IMR-90 (cell line): ENCODE results near the gene TSPAN33. TPM values are rescaled to one million over a fixed set of nuclear protein-coding genes. Genes with fewer than 3 reads are reported as not detected.

ENCODE experiments used
- ATAC-seq: fragments of 200-7000 bp; cut with Tn5 transposase; 2 replicates; pipeline ENCODE4 v1.9.1; 2020; ENCODE audit warnings: low read depth, mild to moderate bottlenecking, moderate library complexity
- BruUV-seq: library from RNA; stranded (reverse); fragments of 400-500 nt; replicated peaks from 2 replicates; lab custom pipeline; 2021; lab: Mats Ljungman, UMichigan
- CTCF ChIA-PET: fragments of 300-600 bp; formaldehyde crosslinking; extraction: SDS; loops from one replicate; lab custom pipeline; 2021; ENCODE audit warnings: antibody characterized with exemption; lab: Yijun Ruan, JAX
- POLR2A ChIA-PET: fragments of 300-600 bp; sonication (Branson Sonifier 250); formaldehyde crosslinking; loops from one replicate; lab custom pipeline; 2022; ENCODE audit warnings: antibody characterized with exemption; ENCODE audit not compliant: unreplicated experiment; lab: Charles Lee
- DNase-seq: peaks from one replicate; pipeline ENCODE4 v3.0.0; 2013
- H2AFZ ChIP-seq: replicated peaks from 2 replicates; pipeline ENCODE3; 2013; ENCODE audit warnings: low read length, mild to moderate bottlenecking; ENCODE audit not compliant: poor library complexity
- H2AK5ac ChIP-seq: 2 replicates; pipeline ENCODE4 v1.6.1; 2013; ENCODE audit warnings: low read depth, low read length, inconsistent platforms
- H2AK9ac ChIP-seq: replicated peaks from 2 replicates; pipeline ENCODE3; 2013; ENCODE audit warnings: mild to moderate bottlenecking, low read depth, low read length, moderate library complexity; ENCODE audit not compliant: poor library complexity
- H2BK120ac ChIP-seq: 2 replicates; pipeline ENCODE4 v1.6.1; 2013; ENCODE audit warnings: low read depth, low read length, inconsistent platforms
- H2BK15ac ChIP-seq: 3 replicates; pipeline ENCODE4 v1.6.1; 2013; ENCODE audit warnings: low read depth, low read length, inconsistent platforms
- H2BK20ac ChIP-seq: 2 replicates; pipeline ENCODE4 v1.6.1; 2013; ENCODE audit warnings: low read depth, mild to moderate bottlenecking, inconsistent platforms, low read length, moderate library complexity
- H2BK5ac ChIP-seq: 2 replicates; pipeline ENCODE4 v1.6.1; 2013; ENCODE audit warnings: mild to moderate bottlenecking, low read depth, low read length, inconsistent platforms; ENCODE audit not compliant: poor library complexity, severe bottlenecking
- H3K14ac ChIP-seq: replicated peaks from 2 replicates; pipeline ENCODE4 v1.6.1; 2013; ENCODE audit warnings: low read depth, low read length, inconsistent platforms
- H3K18ac ChIP-seq: 2 replicates; pipeline ENCODE4 v1.6.1; 2013; ENCODE audit warnings: low read depth, low read length, control low read depth
- H3K23ac ChIP-seq: 2 replicates; pipeline ENCODE4 v1.6.1; 2013; ENCODE audit warnings: low read depth, low read length, inconsistent platforms
- H3K27ac ChIP-seq: 2 replicates; pipeline ENCODE4 v1.5.1; 2013; ENCODE audit warnings: mild to moderate bottlenecking, control low read depth, low read length; ENCODE audit not compliant: insufficient read depth
- H3K27me3 ChIP-seq: 2 replicates; pipeline ENCODE4 v1.6.1; 2013; ENCODE audit warnings: low read length; ENCODE audit not compliant: control insufficient read depth, insufficient read depth
- H3K36me3 ChIP-seq: 2 replicates; pipeline ENCODE4 v1.6.1; 2013; ENCODE audit warnings: low read length, mixed read lengths; ENCODE audit not compliant: control insufficient read depth, insufficient read depth
- H3K4ac ChIP-seq: 2 replicates; pipeline ENCODE4 v1.6.1; 2013; ENCODE audit warnings: low read depth, low read length, inconsistent platforms
- H3K4me1 ChIP-seq: 2 replicates; pipeline ENCODE4 v1.6.1; 2013; ENCODE audit warnings: low read length, mixed read lengths; ENCODE audit not compliant: control insufficient read depth, insufficient read depth
- H3K4me2 ChIP-seq: 2 replicates; pipeline ENCODE4 v1.6.1; 2013; ENCODE audit warnings: low read depth, mild to moderate bottlenecking, control low read depth, low read length, moderate library complexity
- H3K4me3 ChIP-seq: 2 replicates; pipeline ENCODE4 v1.5.1; 2013; ENCODE audit warnings: low read depth, mild to moderate bottlenecking, control low read depth, low read length, moderate library complexity; ENCODE audit not compliant: insufficient read depth
- H3K56ac ChIP-seq: 2 replicates; pipeline ENCODE4 v1.6.1; 2013; ENCODE audit warnings: low read length, inconsistent platforms; ENCODE audit not compliant: insufficient read depth; ENCODE audit errors: extremely low read depth
- H3K79me1 ChIP-seq, 2 experiments: 2 replicates each; pipeline ENCODE4 v1.6.1; 2013; ENCODE audit warnings: low read length in 2 of 2, inconsistent platforms in 1 of 2, low read depth in 1 of 2
- H3K9ac ChIP-seq: 2 replicates; pipeline ENCODE4 v1.6.1; 2013; ENCODE audit warnings: low read depth, low read length, control low read depth
- H3K9me1 ChIP-seq: 2 replicates; pipeline ENCODE4 v1.6.1; 2013; ENCODE audit warnings: low read length, inconsistent platforms; ENCODE audit not compliant: insufficient read depth
- H3K9me3 ChIP-seq: 2 replicates; pipeline ENCODE4 v1.6.1; 2013; ENCODE audit warnings: low read length; ENCODE audit not compliant: control insufficient read depth, insufficient read depth
- H4K20me1 ChIP-seq: 2 replicates; pipeline ENCODE4 v1.6.1; 2013; ENCODE audit warnings: low read length, inconsistent platforms; ENCODE audit not compliant: insufficient read depth
- H4K5ac ChIP-seq: 2 replicates; pipeline ENCODE4 v1.6.1; 2013; ENCODE audit warnings: mild to moderate bottlenecking, low read depth, low read length, control low read depth
- H4K8ac ChIP-seq, 2 experiments: 2 replicates each; pipeline ENCODE4 v1.6.1; 2013; ENCODE audit warnings: low read depth in 2 of 2, low read length in 2 of 2, control low read depth in 1 of 2, inconsistent platforms in 1 of 2
- H4K91ac ChIP-seq: 2 replicates; pipeline ENCODE4 v1.6.1; 2013; ENCODE audit warnings: low read depth, low read length, inconsistent platforms; ENCODE audit not compliant: insufficient read depth
- BHLHE40 ChIP-seq: fragments of 150-350 bp; IDR thresholded peaks from 2 replicates; pipeline ENCODE4 v1.6.1; 2016; ENCODE audit warnings: mild to moderate bottlenecking, low read depth, low read length
- CEBPB ChIP-seq: IDR thresholded peaks from 2 replicates; pipeline ENCODE4 v1.6.1; 2012; ENCODE audit warnings: low read depth, low read length, improper control_type of control experiment
- CHD1 ChIP-seq: IDR thresholded peaks from 2 replicates; pipeline ENCODE4 v1.6.1; 2012; ENCODE audit warnings: low read depth, low read length, improper control_type of control experiment
- ELK1 ChIP-seq: fragments of 150-350 bp; IDR thresholded peaks from 2 replicates; pipeline ENCODE4 v1.6.1; 2016; ENCODE audit warnings: low read depth, mild to moderate bottlenecking, low read length, moderate library complexity, borderline replicate concordance
- FOS ChIP-seq: fragments of 150-350 bp; IDR thresholded peaks from 2 replicates; pipeline ENCODE4 v1.6.1; 2016; ENCODE audit warnings: low read depth, low read length
- MAFK ChIP-seq: IDR thresholded peaks from 2 replicates; pipeline ENCODE4 v1.6.1; 2012; ENCODE audit warnings: low read depth, low read length, improper control_type of control experiment
- MAZ ChIP-seq: IDR thresholded peaks from 2 replicates; pipeline ENCODE4 v1.6.1; 2012; ENCODE audit warnings: low read depth, mild to moderate bottlenecking, low read length, improper control_type of control experiment, moderate library complexity, borderline replicate concordance
- MXI1 ChIP-seq: IDR thresholded peaks from 2 replicates; pipeline ENCODE4 v1.6.1; 2012; ENCODE audit warnings: low read depth, mild to moderate bottlenecking, low read length, moderate library complexity, borderline replicate concordance
- NFE2L2 ChIP-seq: fragments of 150-350 bp; IDR thresholded peaks from 2 replicates; pipeline ENCODE4 v1.6.1; 2016; ENCODE audit warnings: low read depth, mild to moderate bottlenecking, low read length
- POLR2A ChIP-seq: IDR thresholded peaks from 2 replicates; pipeline ENCODE4 v1.6.1; 2012; ENCODE audit warnings: mild to moderate bottlenecking, low read depth, low read length
- RAD21 ChIP-seq: IDR thresholded peaks from 2 replicates; pipeline ENCODE4 v1.6.1; 2012; ENCODE audit warnings: low read length, improper control_type of control experiment
- RCOR1 ChIP-seq: IDR thresholded peaks from 2 replicates; pipeline ENCODE4 v1.6.1; 2012; ENCODE audit warnings: mild to moderate bottlenecking, low read length, improper control_type of control experiment; ENCODE audit not compliant: insufficient replicate concordance
- SMC3 ChIP-seq: fragments of 150-350 bp; IDR thresholded peaks from 2 replicates; pipeline ENCODE4 v1.6.1; 2016; ENCODE audit warnings: low read depth, mild to moderate bottlenecking, antibody characterized with exemption, low read length, moderate library complexity
- USF2 ChIP-seq: fragments of 150-350 bp; IDR thresholded peaks from 2 replicates; pipeline ENCODE4 v1.6.1; 2017; ENCODE audit warnings: mild to moderate bottlenecking, antibody characterized with exemption, low read length, low read depth
- WGBS, 2 experiments: methylation state at CpG; one replicate each; pipeline versions ENCODE4 v1.1.5 to v1.1.7; 2013; ENCODE audit warnings: missing lambda C conversion rate in 2 of 2; ENCODE audit not compliant: insufficient read length in 1 of 2; ENCODE audit errors: extremely low coverage in 2 of 2; 5-methylcytosine and 5-hydroxymethylcytosine counted together
- dilution Hi-C: fragments of 300-500 bp; cut with HindIII; formaldehyde crosslinking; loops from one replicate; pipeline ENCODE4 v1.14.3; 2018; ENCODE audit warnings: low sequenced_read_pairs; ENCODE audit not compliant: unreplicated experiment
- in situ Hi-C: fragments of 300-500 bp; cut with MboI; formaldehyde crosslinking; loops from 3 replicates; pipeline ENCODE4 v1.14.3; 2019; ENCODE audit warnings: low sequenced_read_pairs, inconsistent platforms, mixed read lengths
- intact Hi-C: fragments of 100-400 bp; cut with micrococcal nuclease; formaldehyde crosslinking; loops from 2 replicates; pipeline ENCODE4 v1.10.0; 2022
- polyA plus RNA-seq, 3 experiments: library from polyadenylated mRNA; depleted of rRNA; stranded (reverse); fragments of >200 nt; gene quantifications; 2 replicates each; pipeline ENCODE4 v1.2.3, GENCODE V29; 2012; ENCODE audit warnings: low replicate concordance in 1 of 3
- total RNA-seq: library from RNA; depleted of rRNA; stranded (reverse); fragments of >200 nt; gene quantifications from 2 replicates; pipeline ENCODE4 v1.2.3, GENCODE V29; 2012
- TF ChIP-seq, protein P1 (sequence below): conservative IDR thresholded peaks from 2 replicates; pipeline ENCODE4 v1.5.1; 2012; ENCODE audit warnings: mild to moderate bottlenecking, low read depth, low read length, improper control_type of control experiment

Gene TSPAN33
- total and polyA plus RNA-seq, 2 of the 4 experiments (the other 2 are of a cell fraction), result 0.17 to 0.36 TPM

DNA sequence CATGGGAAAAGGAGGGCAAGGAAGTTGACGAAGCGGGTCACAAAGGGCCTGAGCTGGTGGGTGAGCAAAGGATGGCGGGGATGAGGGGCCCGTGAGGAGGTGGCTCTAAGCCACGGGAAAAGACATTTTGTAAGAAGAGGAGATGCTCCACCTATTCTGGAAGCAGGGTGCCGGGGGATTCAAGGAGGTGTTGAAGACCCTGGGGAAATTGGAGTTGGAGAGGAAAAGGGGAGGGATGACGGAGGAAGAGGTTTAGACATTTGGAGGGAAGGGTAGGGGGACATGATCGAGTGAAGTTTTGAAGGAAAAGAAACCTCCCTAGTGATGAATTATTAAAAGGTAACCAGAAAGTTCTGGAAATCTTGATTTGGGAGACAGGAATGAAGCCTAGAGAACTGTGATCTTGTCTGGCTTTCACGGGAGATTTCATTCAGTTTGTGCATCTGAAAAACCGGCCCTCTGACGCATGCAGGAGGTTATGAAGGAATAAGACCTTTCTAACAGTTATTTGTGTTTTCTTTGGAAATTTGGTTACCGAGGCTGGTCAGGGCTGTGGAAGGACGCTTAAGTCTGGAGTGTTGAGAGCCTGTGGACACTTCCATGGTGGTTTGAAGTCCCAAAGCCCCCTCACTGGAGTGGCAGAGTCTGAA is 45.3 kb downstream of the TSPAN33 start:
- Histone ChIP-seq H4K5ac (0 out of 2 replicates have a peak overlapping the region, but pooled peaks have one; percentile 22), H2AK5ac (no peak overlapping the region), H3K36me3 (no peaks in the 10 kb centered on the region), H2BK15ac (no peak overlapping the region), H2BK5ac (no peak overlapping the region), H3K4me1 (peaks cover 6% of the 10 kb centered on the region), H4K8ac (no peak overlapping the region; a peak in 1 of 4 replicates), H3K9ac (peak overlapping the region; percentile 84), H3K79me1 (peaks cover 18 to 45% of the 10 kb centered on the region in 2 experiments; a peak in 3 of 4 replicates), H3K4ac (no peak overlapping the region; the same call in 1 of the 2 replicates), H3K18ac (no peak overlapping the region; the same call in 1 of the 2 replicates), H3K14ac (peak overlapping the region; percentile 88), H3K9me1 (peaks cover 10% of the 10 kb centered on the region), H3K23ac (peak overlapping the region; percentile 86), H2BK120ac (no peak overlapping the region), H3K27ac (peak overlapping the region; percentile 58), H4K91ac (peak overlapping the region; percentile 56; the same call in 1 of the 2 replicates), H2AFZ (peak overlapping the region; percentile 94), H2AK9ac (peak overlapping the region; percentile 60), H3K56ac (no peak overlapping the region), H2BK20ac (no peak overlapping the region), H4K20me1 (peaks cover 41% of the 10 kb centered on the region), H3K4me3 (peak overlapping the region; percentile 93), H3K27me3 (peaks cover 11% of the 10 kb centered on the region), H3K4me2 (peak overlapping the region; percentile 98), H3K9me3 (no peaks in the 10 kb centered on the region)
- CTCF ChIA-PET, result no interaction called here
- 0% methylated on average over 6 of the region's 13 CpGs; no CpG with 5 or more reads in 1 of the 2 experiments for WGBS, 2 experiments
- POLR2A ChIA-PET, result no interaction called here
- peak; percentile 2; the same call in 1 of the 2 replicates for ATAC-seq
- intact Hi-C loops (no loop called here), in situ Hi-C loops (no loop called here), dilution Hi-C loops (no loop called here)
- BruUV-seq, result no TSS peak
- peak; percentile 23 for DNase-seq
- TF ChIP-seq, protein P1, sequence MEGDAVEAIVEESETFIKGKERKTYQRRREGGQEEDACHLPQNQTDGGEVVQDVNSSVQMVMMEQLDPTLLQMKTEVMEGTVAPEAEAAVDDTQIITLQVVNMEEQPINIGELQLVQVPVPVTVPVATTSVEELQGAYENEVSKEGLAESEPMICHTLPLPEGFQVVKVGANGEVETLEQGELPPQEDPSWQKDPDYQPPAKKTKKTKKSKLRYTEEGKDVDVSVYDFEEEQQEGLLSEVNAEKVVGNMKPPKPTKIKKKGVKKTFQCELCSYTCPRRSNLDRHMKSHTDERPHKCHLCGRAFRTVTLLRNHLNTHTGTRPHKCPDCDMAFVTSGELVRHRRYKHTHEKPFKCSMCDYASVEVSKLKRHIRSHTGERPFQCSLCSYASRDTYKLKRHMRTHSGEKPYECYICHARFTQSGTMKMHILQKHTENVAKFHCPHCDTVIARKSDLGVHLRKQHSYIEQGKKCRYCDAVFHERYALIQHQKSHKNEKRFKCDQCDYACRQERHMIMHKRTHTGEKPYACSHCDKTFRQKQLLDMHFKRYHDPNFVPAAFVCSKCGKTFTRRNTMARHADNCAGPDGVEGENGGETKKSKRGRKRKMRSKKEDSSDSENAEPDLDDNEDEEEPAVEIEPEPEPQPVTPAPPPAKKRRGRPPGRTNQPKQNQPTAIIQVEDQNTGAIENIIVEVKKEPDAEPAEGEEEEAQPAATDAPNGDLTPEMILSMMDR, result no peak
- no peak for TF ChIP-seq POLR2A
- no peak for TF ChIP-seq MAZ
- no peak for TF ChIP-seq NFE2L2
- no peak for TF ChIP-seq RCOR1
- no peak for TF ChIP-seq CEBPB
- no peak for TF ChIP-seq MXI1
- no peak for TF ChIP-seq SMC3
- TF ChIP-seq ELK1, result no peak
- no peak for TF ChIP-seq MAFK
- TF ChIP-seq RAD21, result no peak
- no peak for TF ChIP-seq FOS
- TF ChIP-seq USF2, result no peak
- no peak for TF ChIP-seq BHLHE40
- no peak for TF ChIP-seq CHD1
